GM23338 (cell line): ENCODE data around the gene RNF225.
"Not testable (repeated sequence)": the region's sequence is repeated elsewhere in the genome, so short reads cannot be mapped to it uniquely, and the experiment has no call there.

Source experiments
- CTCF ChIP-seq, 2 experiments: fragments of 200-600 bp in 1 of 2; sonication (generic) in 1 of 2; conservative IDR thresholded peaks; 2 replicates each; pipeline versions ENCODE4 v1.5.1 to v1.6.1; 2016 to 2017; ENCODE audit warnings: antibody characterized with exemption in 2 of 2, low read depth in 2 of 2, mild to moderate bottlenecking in 2 of 2, moderate library complexity in 1 of 2
- EZH2phosphoT487 ChIP-seq: fragments of 200-600 bp; sonication (generic); IDR thresholded peaks from one replicate; pipeline ENCODE4 v1.8.1; 2018; ENCODE audit warnings: antibody characterized with exemption; ENCODE audit not compliant: unreplicated experiment
- REST ChIP-seq: IDR thresholded peaks from one replicate; pipeline ENCODE4 v1.6.1; 2018; ENCODE audit warnings: antibody characterized with exemption; ENCODE audit not compliant: unreplicated experiment
- ZNF331 ChIP-seq: fragments of 250-450 bp; sonication (Bioruptor Pico); IDR thresholded peaks from 2 replicates; pipeline ENCODE4 v1.5.0; 2020; ENCODE audit warnings: low read depth, mild to moderate bottlenecking, moderate library complexity

- TF ChIP-seq CTCF (conservative IDR thresholded peaks at IDR 0.05; ENCODE audit: low read depth in 2 of 2); REST; EZH2phosphoT487; ZNF331 (CRISPR knock-in tag): not testable (repeated sequence)
Observed at GRCh38 chr19:58403920-58404478, 8.5 kb downstream of the RNF225 start.
